ENCODE measurements around the gene SYNPR. TPM values are rescaled to one million over a fixed set of nuclear protein-coding genes. Genes with fewer than 3 reads are reported as not detected.

Gene SYNPR
- total and polyA plus RNA-seq, 11 donors: 0.11 to 1.0 (median 0.41) TPM; not detected in 7

GRCh38 chr3:63338351-63338750, 60.2 kb downstream of the SYNPR start:
- ATAC-seq (no peak), DNase-seq (no peak)
- Histone ChIP-seq H3K4me1 (peaks cover 0 to 5% (median 0%) of the 10 kb centered on the region in 12 donors), H3K27ac (no peak overlapping the region), H3K9me3 (no peaks in the 10 kb centered on the region), H3K27me3 (no peaks in the 10 kb centered on the region), H3K4me3 (no peak overlapping the region), H3K36me3 (no peaks in the 10 kb centered on the region)
- intact Hi-C loops (cut with DNase I): loop anchor here in 3 of 10 donors (10.0 kb wide), 1 partner anchor 714 kb away; no protein-coding TSS in a partner anchor
- 47 to 64% (median 52%) methylated on average over 2 of the region's 2 CpGs for WGBS, 4 donors
- no peak for TF ChIP-seq POLR2A (IDR thresholded peaks at IDR 0.05)
- TF ChIP-seq CTCF (IDR thresholded peaks at IDR 0.05): no peak

GRCh38 chr3:63343674-63344073, 65.6 kb downstream of the SYNPR start:
- no peaks in the 10 kb centered on the region for H3K36me3 ChIP-seq
- H3K4me3 ChIP-seq: no peak overlapping the region
- no peaks in the 10 kb centered on the region for H3K9me3 ChIP-seq
- peaks cover 0 to 14% (median 5%) of the 10 kb centered on the region in 12 donors for H3K4me1 ChIP-seq
- intact Hi-C loops (cut with DNase I): loop anchor here in 1 of 10 donors (10.0 kb wide), 1 partner anchor 651 kb away; no protein-coding TSS in a partner anchor
- WGBS, 4 donors: 2 to 9% (median 7%) methylated on average over 9 of the region's 9 CpGs
- no peak for TF ChIP-seq POLR2A (IDR thresholded peaks at IDR 0.05)
- ATAC-seq (peak; percentile 77 to 96 (median 90)), DNase-seq (peak; percentile 69 to 85 (median 78))
- H3K27me3 ChIP-seq: no peaks in the 10 kb centered on the region
- no peak overlapping the region for H3K27ac ChIP-seq

- Histone ChIP-seq H3K27ac (no peak overlapping the region), H3K9me3 (no peaks in the 10 kb centered on the region), H3K4me3 (no peak overlapping the region), H3K36me3 (no peaks in the 10 kb centered on the region), H3K27me3 (no peaks in the 10 kb centered on the region), H3K4me1 (peaks cover 0 to 14% (median 5%) of the 10 kb centered on the region in 12 donors)
- no peak for ATAC-seq
- no peak for DNase-seq
- intact Hi-C loops (cut with DNase I): loop anchor here in 1 of 10 donors (10.0 kb wide), 1 partner anchor 650 kb away; no protein-coding TSS in a partner anchor
- 58 to 65% (median 61%) methylated on average over 3 of the region's 3 CpGs for WGBS, 4 donors
- no peak for TF ChIP-seq POLR2A (IDR thresholded peaks at IDR 0.05)
- TF ChIP-seq CTCF (IDR thresholded peaks at IDR 0.05): no peak
Observed at GRCh38 chr3:63344661-63345060, 66.6 kb downstream of the SYNPR start.

- Histone ChIP-seq H3K9me3 (no peaks in the 10 kb centered on the region), H3K4me1 (no peaks in the 10 kb centered on the region), H3K27ac (no peak overlapping the region), H3K36me3 (no peaks in the 10 kb centered on the region), H3K27me3 (peaks cover 0 to 19% (median 3%) of the 10 kb centered on the region in 9 donors), H3K4me3 (no peak overlapping the region)
- DNase-seq: peak in 2 of 5 donors; percentile 25 to 29
- peak in 2 of 4 donors; percentile 51 to 69 for ATAC-seq
- intact Hi-C loops (cut with DNase I): loop anchor here in 7 of 10 donors (2.0 to 10.0 kb wide), 4 partner anchors 469 to 1135 kb away; partner anchors contain the start of gene C3orf49 (in 5 of the 7)
- 20 to 26% (median 25%) methylated on average over 8 of the region's 8 CpGs for WGBS, 4 donors
- peak; percentile 49 to 78 (median 64) for TF ChIP-seq CTCF (IDR thresholded peaks at IDR 0.05)
- TF ChIP-seq POLR2A (IDR thresholded peaks at IDR 0.05): no peak
Observed at GRCh38 chr3:63349583-63350573, 71.8 kb downstream of the SYNPR start.

Measured in heart left ventricle (tissue), 16 donors.